ENCODE results near the gene ABAT.
"Not testable (repeated sequence)": the region's sequence is repeated elsewhere in the genome, so short reads cannot be mapped to it uniquely, and the experiment has no call there.

Gene ABAT

GRCh38 chr16:8682551-8683259, 8.3 kb downstream of the ABAT start:
- no peak for DNase-seq

GRCh38 chr16:8683640-8684039, 9.2 kb downstream of the ABAT start:
- no peak for DNase-seq

DNA sequence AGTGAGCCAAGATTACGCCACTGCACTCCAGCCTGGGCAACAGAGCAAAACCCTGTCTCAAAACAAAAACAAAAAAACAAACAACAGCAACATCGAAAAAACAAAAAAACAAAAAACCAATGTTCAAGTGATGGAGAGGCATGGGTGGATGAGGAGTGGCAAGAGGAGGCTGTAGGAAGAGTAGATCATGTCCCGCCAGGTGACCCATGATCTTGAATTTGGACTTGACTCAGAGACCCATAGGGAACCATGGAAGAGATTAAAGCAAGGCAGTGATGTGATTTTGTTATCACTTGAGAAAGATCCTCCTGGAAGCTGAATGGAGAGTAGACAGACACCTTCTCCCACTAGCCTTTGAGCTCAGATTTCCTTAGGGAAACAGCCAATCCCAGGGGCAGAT, 11.2 kb downstream of the ABAT start:
- no peak for DNase-seq

DNA sequence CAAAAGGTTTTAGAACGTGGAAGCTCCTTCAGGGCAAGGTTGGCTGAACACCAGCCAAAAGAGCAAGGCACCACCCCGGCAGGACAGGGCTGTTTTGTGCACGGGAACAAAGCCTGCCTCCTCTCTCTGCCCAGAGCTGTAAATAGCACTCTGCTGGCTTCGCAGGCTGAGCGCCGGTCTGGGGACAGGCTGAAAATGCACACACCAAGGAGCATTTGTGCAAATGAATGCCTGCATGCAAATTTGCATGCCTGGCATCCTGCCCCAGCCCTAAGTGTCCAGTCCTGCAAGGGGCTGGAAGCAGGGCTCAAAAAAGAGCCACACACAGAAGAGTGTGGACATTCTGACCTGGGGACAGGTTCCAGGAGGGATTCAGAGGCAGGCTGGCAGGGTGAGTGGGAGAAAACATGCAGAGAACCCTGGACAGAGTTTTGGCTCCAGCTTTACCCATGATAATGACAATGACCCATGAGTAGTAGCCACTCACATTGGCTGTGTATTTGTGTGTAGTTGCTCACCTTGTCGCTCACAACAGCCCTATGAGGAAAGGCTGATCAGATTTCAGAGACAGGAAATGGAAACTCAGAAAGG, 11.7 kb downstream of the ABAT start:
- DNase-seq = no peak

GRCh38 chr16:8686879-8687278, 12.5 kb downstream of the ABAT start:
- no peak for DNase-seq

DNA sequence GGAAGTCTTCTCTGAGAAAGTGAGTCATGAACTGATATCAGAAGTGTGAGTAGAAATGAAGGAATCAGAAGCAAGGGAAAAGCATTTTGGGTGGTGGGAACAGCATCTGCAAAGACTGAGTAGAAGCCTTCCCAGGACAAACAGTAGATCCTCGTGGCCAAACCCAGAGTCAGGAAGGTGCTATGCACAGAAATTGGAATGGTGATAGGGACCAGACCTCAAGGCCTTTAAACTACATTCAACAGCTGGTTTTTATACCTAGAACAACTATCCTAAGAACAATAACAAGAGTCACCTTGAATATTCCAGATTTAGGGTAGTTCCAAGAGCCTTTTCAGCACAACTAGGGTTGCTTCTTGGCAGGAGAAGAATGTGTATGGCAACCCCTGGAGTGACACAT, 15.3 kb downstream of the ABAT start:
- no peak for DNase-seq

DNA sequence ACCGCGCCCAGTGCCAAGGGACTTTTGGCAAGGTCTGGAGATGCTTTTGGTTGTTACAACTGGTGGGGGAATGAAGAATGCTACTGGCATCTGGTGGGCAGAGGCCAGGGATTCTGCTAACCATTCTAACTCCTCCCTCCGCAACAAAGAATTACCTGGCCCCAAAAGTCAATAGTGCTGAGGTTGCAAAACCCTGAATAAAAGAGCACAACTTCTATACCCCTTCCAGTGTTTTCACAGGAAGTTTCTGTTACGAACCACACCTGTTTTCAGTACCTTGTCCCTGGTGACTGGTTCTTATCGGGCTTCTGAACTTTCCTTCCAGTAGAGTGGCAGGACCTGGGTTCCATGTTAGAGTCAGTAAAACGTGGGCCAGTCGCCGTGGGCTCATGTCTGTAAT, 17.3 kb downstream of the ABAT start:
- no peak for DNase-seq

DNA sequence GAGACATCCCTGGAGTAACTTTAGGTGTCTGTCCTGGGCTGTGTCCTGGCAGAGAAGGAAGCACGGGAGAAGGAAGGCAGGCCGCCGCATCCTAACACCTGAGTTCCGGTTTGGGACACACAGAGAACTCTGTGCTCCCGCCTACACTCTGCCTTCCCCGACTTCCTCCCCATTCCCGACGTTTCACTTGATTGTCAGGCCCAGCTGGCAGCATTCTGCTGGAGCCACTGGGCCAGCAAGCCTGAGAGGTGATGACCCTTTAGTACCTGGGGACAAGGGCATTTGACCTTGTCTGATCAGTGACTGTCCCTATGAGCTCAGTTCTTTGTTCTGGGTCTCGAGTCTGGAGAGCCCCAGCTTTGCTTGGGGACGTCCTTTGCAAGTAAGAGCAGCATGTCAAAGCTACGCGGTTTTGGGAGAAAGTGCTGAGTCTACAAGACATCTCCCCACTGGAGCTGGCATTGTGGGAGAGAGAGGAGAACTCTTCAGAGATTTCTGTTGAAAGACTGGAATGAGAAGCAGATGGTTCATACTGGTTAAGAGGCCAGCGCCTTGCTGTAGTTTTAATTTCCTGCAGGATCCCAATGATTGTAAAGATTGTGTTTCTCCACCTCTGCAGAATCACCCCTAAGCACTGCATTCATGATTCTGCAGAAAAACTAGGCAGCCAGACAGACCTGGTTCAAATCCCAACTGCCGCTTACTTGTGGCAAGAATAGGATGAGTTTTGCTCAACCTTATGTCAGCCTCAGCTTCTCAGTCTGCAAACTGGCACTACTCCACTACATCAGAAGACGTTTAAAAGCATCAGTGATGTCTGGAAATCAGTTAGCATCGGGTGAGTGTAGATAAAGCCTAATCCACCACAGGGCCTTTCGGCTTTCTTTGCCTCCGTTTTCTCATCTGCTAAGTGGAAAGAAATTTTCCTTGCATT, 20.6 kb downstream of the ABAT start:
- DNase-seq = no peak

DNA sequence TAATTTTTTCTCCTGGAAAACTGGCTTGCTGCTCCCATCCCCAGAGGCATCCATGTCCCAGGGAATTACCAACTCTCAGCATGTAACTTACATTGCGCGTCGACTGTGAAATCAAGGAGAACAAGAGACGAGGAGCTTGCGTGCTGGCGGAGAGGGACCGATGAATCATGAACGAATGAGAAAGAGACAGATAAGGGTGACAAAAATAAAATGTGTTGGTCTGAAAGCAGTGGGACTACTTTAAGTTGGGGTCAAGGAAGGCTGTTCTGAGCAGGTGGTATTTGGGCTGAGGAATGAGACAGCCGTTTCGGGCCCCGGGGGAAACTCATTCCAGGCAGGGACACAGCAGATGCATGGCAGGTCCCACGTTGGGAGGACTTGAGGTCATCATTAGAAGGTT, 22.5 kb downstream of the ABAT start:
- DNase-seq = no peak

- no peak for DNase-seq
These were observed 23.5 kb downstream of the ABAT start for GRCh38 chr16:8697965-8698364.

- DNase-seq = no peak
These were observed 29.3 kb downstream of the ABAT start for GRCh38 chr16:8703693-8704092.

DNA sequence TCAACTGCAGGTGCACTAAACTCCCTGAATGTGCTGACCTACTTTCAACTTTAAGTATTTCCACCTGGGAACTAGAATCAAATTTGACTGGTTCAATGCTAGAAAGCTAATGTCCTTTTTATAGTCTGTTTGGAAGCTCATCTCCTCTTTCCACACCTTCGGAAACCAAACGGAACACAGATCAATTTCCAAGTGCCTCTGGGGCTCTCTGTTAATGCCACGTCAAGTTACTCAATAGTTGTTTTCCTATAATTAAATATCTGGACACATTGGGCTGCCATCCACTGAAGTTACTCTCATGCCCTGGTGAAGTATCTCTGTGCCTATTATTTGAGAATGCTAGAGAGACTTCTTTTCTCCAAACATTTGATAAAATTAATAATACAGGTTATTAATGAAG, 29.7 kb downstream of the ABAT start:
- DNase-seq = no peak

- DNase-seq = not testable (repeated sequence)
These were observed 30.8 kb downstream of the ABAT start for GRCh38 chr16:8705100-8705822.

DNA sequence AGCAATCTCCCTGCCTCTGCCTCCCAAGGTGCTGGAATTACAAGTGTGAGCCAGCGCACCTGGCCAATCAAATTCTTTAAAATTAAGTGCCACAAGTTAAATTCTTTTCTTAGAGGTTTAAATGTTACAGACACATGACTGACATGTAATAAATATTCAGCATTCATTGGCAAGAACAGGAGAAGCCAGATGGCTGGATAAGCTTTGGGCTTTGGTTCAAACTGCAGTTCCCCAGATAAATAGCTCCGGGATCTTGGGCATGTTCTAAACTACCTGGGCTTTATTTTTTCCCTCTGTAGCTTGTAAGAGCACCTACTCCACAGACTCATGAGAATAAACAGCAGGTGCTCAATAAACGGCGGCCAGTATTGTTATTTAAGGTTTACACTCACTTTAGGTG, 34.1 kb downstream of the ABAT start:
- no peak for DNase-seq

DNA sequence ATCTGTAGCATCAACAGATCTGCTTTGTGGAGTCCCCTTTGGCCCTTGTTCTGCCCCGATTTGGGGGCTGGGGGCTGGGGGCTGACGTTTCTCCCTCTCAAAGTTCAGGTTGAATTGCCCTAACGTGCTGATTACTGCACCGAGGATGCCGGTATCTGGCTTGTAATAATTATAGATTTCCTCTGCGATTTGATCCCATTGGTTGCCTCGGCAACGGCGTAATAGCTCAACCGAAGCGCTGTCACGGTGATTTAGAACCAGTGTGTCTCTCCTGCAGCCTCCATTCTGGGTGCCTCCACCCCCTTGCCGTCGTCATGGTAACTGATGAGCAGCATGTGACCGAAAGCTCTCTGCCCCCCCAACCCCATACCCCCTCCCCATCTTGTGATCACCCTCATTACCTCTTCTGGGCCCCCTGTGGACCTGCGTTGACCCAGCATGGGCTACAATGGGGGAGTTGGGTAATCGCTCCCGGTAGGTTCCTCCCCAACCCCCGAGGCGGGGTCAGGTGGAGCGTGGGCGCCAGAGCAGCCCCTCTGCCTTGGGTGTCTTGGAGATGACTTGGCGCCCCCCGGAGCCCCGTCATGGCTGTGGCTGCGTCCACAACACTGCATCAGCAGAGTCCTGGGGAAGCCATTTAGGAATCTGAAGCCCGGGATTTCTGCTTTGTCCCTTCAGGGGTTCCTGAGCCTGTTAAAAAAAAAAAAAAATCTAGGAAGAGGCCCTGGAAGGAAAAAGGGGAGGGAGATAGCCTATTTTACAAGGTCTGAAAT, 38.4 kb downstream of the ABAT start:
- no peak for DNase-seq

- no peak for DNase-seq
These were observed 39.3 kb downstream of the ABAT start for GRCh38 chr16:8713635-8714172.

- no peak for DNase-seq
These were observed 39.8 kb downstream of the ABAT start for GRCh38 chr16:8714174-8714573.

GRCh38 chr16:8714807-8715206, 40.4 kb downstream of the ABAT start:
- no peak for DNase-seq

GRCh38 chr16:8716052-8716451, 41.6 kb downstream of the ABAT start:
- DNase-seq = no peak

DNA sequence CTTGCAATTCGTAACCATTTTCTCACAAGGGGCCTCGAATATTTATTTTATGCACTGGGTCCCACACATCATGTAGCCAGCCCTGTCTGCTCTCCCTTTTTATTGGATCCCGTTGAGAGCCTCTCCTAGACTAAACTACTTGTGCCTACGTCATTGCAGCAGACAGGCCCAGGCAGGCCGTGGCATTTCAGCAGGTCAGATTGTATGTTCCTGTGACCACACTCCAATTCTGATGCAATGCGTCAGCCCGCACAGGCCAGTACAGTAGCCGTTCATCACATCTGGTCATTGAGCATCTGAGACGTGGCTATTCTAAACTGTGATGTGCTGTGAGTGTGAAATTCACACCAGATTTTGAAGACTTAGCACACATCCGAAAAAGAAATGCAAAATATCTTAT, 42.2 kb downstream of the ABAT start:
- DNase-seq = no peak

DNA sequence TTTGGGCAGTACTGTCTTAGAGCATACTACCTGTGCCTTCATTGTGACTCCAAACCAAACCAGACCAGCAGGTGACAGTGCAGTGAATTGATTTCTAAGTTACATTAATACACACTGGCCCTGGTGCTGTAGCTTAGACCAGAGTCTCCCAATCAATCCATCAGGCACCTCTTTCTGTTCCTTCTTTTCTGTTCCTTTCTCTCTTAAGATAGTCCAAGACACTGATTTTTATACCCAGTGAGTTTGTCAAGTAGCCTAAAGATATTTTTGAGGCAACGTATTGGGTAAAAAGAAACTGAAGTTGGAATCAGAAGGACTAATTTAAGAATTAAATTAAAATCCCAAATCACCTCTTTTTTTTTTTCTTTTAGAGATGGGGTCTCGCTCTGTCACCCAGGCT, 43.1 kb downstream of the ABAT start:
- DNase-seq = no peak

DNA sequence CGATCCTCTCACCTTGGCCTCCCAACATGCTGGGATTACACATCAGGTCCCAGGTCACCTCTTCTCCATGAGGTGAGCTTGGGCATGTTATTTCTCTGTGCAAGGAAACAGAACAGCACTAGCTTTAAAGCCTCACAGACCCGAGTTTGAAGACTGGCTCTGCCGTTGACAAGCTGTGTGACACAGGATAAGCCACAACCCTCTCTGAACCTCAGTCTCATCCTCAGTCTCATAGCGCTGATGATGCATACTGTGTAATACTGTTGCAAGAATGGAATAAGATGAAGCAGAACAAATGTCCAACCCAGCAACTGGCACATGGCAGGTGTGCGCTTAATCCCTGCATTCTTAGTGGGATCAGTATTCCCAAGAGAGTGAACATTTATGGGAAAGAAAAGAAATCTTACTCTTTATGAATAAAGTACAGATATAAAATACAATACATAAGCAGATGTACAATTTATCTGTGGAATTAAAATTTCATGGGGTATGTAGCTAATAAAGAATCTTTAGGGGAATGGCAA, 43.5 kb downstream of the ABAT start:
- no peak for DNase-seq

Data from hematopoietic multipotent progenitor cell treated with erythropoietin and hydrocortisone succinate and interleukin-3 and kit ligand, for 4 days (in vitro differentiated cells).